Mesenchymal stem cell (in vitro differentiated cells and primary cell): ENCODE data around the gene ATP1A4.
A peak's percentile ranks its signal among the peaks of the same experiment; 100 is the strongest.

Source experiments
- DNase-seq: peaks from one replicate; pipeline ENCODE4 v3.0.0-alpha.2; 2013
- H2AFZ ChIP-seq: one replicate; pipeline ENCODE4 v1.6.1; 2013; ENCODE audit warnings: low read depth, mild to moderate bottlenecking, control low read depth, inconsistent platforms, low read length, moderate library complexity
- H2AK5ac ChIP-seq: 2 replicates; pipeline ENCODE4 v1.6.1; 2013; ENCODE audit warnings: low read length, moderate library complexity, mild to moderate bottlenecking, inconsistent platforms; ENCODE audit not compliant: severe bottlenecking
- H2BK120ac ChIP-seq: one replicate; pipeline ENCODE4 v1.6.1; 2013; ENCODE audit warnings: low read depth, mild to moderate bottlenecking, inconsistent platforms, low read length, moderate library complexity
- H2BK12ac ChIP-seq, 2 experiments: one replicate each; pipeline ENCODE4 v1.6.1; 2013; ENCODE audit warnings: inconsistent platforms in 2 of 2, low read length in 2 of 2, mild to moderate bottlenecking in 2 of 2, moderate library complexity in 2 of 2, control low read depth in 1 of 2
- H2BK15ac ChIP-seq: one replicate; pipeline ENCODE4 v1.6.1; 2013; ENCODE audit warnings: mild to moderate bottlenecking, low read depth, inconsistent platforms; ENCODE audit not compliant: poor library complexity, severe bottlenecking
- H2BK5ac ChIP-seq: 2 replicates; pipeline ENCODE4 v1.6.1; 2013; ENCODE audit warnings: low read depth, mild to moderate bottlenecking, low read length, control low read depth, inconsistent platforms; ENCODE audit not compliant: poor library complexity, severe bottlenecking
- H3K14ac ChIP-seq, 2 experiments: one replicate each; pipeline ENCODE4 v1.6.1; 2013; ENCODE audit warnings: inconsistent platforms in 2 of 2, low read length in 2 of 2, control low read depth in 1 of 2, mild to moderate bottlenecking in 1 of 2, moderate library complexity in 1 of 2
- H3K18ac ChIP-seq, 2 experiments: one replicate each; pipeline ENCODE4 v1.6.1; 2013; ENCODE audit warnings: inconsistent platforms in 2 of 2, low read length in 2 of 2, control low read depth in 1 of 2, low read depth in 1 of 2, mild to moderate bottlenecking in 1 of 2
- H3K23ac ChIP-seq, 2 experiments: one replicate each; pipeline ENCODE4 v1.6.1; 2013; ENCODE audit warnings: inconsistent platforms in 2 of 2, low read length in 2 of 2, mild to moderate bottlenecking in 2 of 2, moderate library complexity in 2 of 2, control low read depth in 1 of 2
- H3K27ac ChIP-seq: 2 replicates; pipeline ENCODE4 v1.5.1; 2013; ENCODE audit warnings: mild to moderate bottlenecking, moderate library complexity, low read length, control low read depth, inconsistent platforms; ENCODE audit not compliant: poor library complexity, severe bottlenecking
- H3K27me3 ChIP-seq, 2 experiments: 2 replicates each; pipeline versions ENCODE4 v1.6.1 to v1.7.0; 2013; ENCODE audit warnings: low read length in 2 of 2, mild to moderate bottlenecking in 2 of 2, moderate library complexity in 2 of 2, control low read depth in 1 of 2, inconsistent platforms in 1 of 2; ENCODE audit not compliant: control insufficient read depth in 1 of 2, insufficient read depth in 1 of 2
- H3K36me3 ChIP-seq, 2 experiments: 2 replicates each; pipeline versions ENCODE4 v1.6.1 to v1.7.0; 2013; ENCODE audit warnings: low read length in 2 of 2, control low read depth in 1 of 2, inconsistent platforms in 1 of 2, low read depth in 1 of 2, mild to moderate bottlenecking in 1 of 2; ENCODE audit not compliant: insufficient read depth in 2 of 2, control insufficient read depth in 1 of 2
- H3K4ac ChIP-seq, 2 experiments: one replicate each; pipeline ENCODE4 v1.6.1; 2013; ENCODE audit warnings: inconsistent platforms in 2 of 2, low read length in 2 of 2, mild to moderate bottlenecking in 2 of 2, moderate library complexity in 2 of 2, control low read depth in 1 of 2, low read depth in 1 of 2
- H3K4me1 ChIP-seq: 2 replicates; pipeline ENCODE4 v1.6.1; 2013; ENCODE audit warnings: low read depth, low read length, control low read depth; ENCODE audit not compliant: control insufficient read depth, insufficient read depth
- H3K4me2 ChIP-seq: 2 replicates; pipeline ENCODE4 v1.6.1; 2013; ENCODE audit warnings: low read length, mild to moderate bottlenecking, inconsistent platforms; ENCODE audit not compliant: poor library complexity, severe bottlenecking
- H3K4me3 ChIP-seq, 2 experiments: 2 replicates each; pipeline versions ENCODE4 v1.5.1 to v1.7.0; 2013; ENCODE audit warnings: low read length in 2 of 2, mild to moderate bottlenecking in 2 of 2, control low read depth in 1 of 2, low read depth in 1 of 2; ENCODE audit not compliant: insufficient read depth in 1 of 2
- H3K79me1 ChIP-seq: replicated peaks from 2 replicates; pipeline ENCODE4 v1.6.1; 2013; ENCODE audit warnings: mild to moderate bottlenecking, control low read depth, low read length, inconsistent platforms; ENCODE audit not compliant: poor library complexity, severe bottlenecking
- H3K9ac ChIP-seq: 2 replicates; pipeline ENCODE4 v1.7.0; 2013; ENCODE audit warnings: mild to moderate bottlenecking, low read length, moderate library complexity
- H3K9me3 ChIP-seq: 2 replicates; pipeline ENCODE4 v1.7.0; 2013; ENCODE audit warnings: mild to moderate bottlenecking, low read length; ENCODE audit not compliant: control insufficient read depth
- H4K8ac ChIP-seq: one replicate; pipeline ENCODE4 v1.6.1; 2013; ENCODE audit warnings: inconsistent platforms, mild to moderate bottlenecking, low read length, moderate library complexity
- H4K91ac ChIP-seq: one replicate; pipeline ENCODE4 v1.6.1; 2013; ENCODE audit warnings: mild to moderate bottlenecking, low read length, inconsistent platforms
- WGBS: methylation state at CpG from one replicate; pipeline ENCODE4 v1.1.7; 2013; ENCODE audit warnings: mixed read lengths; 5-methylcytosine and 5-hydroxymethylcytosine counted together

Gene ATP1A4

GRCh38 chr1:160149233-160149632, 2.2 kb upstream of the ATP1A4 start:
- Histone ChIP-seq H3K9me3 (no peaks in the 10 kb centered on the region), H3K23ac (no peak overlapping the region), H3K14ac (no peak overlapping the region), H2BK12ac (no peak overlapping the region), H2BK5ac (no peak overlapping the region), H3K18ac (no peak overlapping the region), H2AK5ac (no peak overlapping the region), H3K36me3 (no peaks in the 10 kb centered on the region), H4K91ac (no peak overlapping the region), H3K27me3 (peaks cover 4 to 5% of the 10 kb centered on the region in 2 experiments), H2BK15ac (no peak overlapping the region), H3K27ac (no peak overlapping the region), H3K9ac (peak overlapping the region; percentile 79), H3K4me3 (no peak overlapping the region), H2BK120ac (no peak overlapping the region), H4K8ac (no peak overlapping the region), H3K4me2 (no peak overlapping the region), H3K79me1 (no peaks in the 10 kb centered on the region), H3K4me1 (no peaks in the 10 kb centered on the region), H2AFZ (no peak overlapping the region), H3K4ac (no peak overlapping the region)
- DNase-seq: no peak

GRCh38 chr1:160149716-160150115, 1.7 kb upstream of the ATP1A4 start:
- H3K4me1 ChIP-seq: no peaks in the 10 kb centered on the region
- H2BK12ac ChIP-seq: no peak overlapping the region
- no peak overlapping the region for H3K4ac ChIP-seq
- DNase-seq: no peak
- H2AK5ac ChIP-seq: no peak overlapping the region
- no peak overlapping the region for H3K18ac ChIP-seq
- no peak overlapping the region for H2BK120ac ChIP-seq
- H2BK5ac ChIP-seq: no peak overlapping the region
- H2AFZ ChIP-seq: no peak overlapping the region
- peak overlapping the region; percentile 79 for H3K9ac ChIP-seq
- H4K91ac ChIP-seq: no peak overlapping the region
- H2BK15ac ChIP-seq: no peak overlapping the region
- no peaks in the 10 kb centered on the region for H3K79me1 ChIP-seq
- H3K23ac ChIP-seq: no peak overlapping the region
- no peaks in the 10 kb centered on the region for H3K9me3 ChIP-seq
- no peak overlapping the region for H3K27ac ChIP-seq
- no peak overlapping the region for H4K8ac ChIP-seq
- WGBS: 94% methylated on average over 2 of the region's 2 CpGs
- no peaks in the 10 kb centered on the region for H3K36me3 ChIP-seq
- H3K27me3 ChIP-seq: peaks cover 4 to 5% of the 10 kb centered on the region in 2 experiments
- H3K4me2 ChIP-seq: no peak overlapping the region
- H3K14ac ChIP-seq: no peak overlapping the region
- no peak overlapping the region for H3K4me3 ChIP-seq

GRCh38 chr1:160154790-160155189, 3.4 kb downstream of the ATP1A4 start:
- Histone ChIP-seq H3K79me1 (no peaks in the 10 kb centered on the region), H2BK120ac (no peak overlapping the region), H2AK5ac (no peak overlapping the region), H3K4me1 (no peaks in the 10 kb centered on the region), H3K36me3 (no peaks in the 10 kb centered on the region), H2BK12ac (no peak overlapping the region), H3K4me2 (no peak overlapping the region), H2BK5ac (no peak overlapping the region), H3K23ac (no peak overlapping the region), H3K27ac (no peak overlapping the region), H3K9me3 (no peaks in the 10 kb centered on the region), H2AFZ (no peak overlapping the region), H3K27me3 (peaks cover 5 to 11% of the 10 kb centered on the region in 2 experiments), H3K4ac (no peak overlapping the region), H3K14ac (no peak overlapping the region), H3K9ac (no peak overlapping the region), H4K91ac (no peak overlapping the region), H2BK15ac (no peak overlapping the region), H3K18ac (no peak overlapping the region), H4K8ac (no peak overlapping the region), H3K4me3 (no peak overlapping the region)
- WGBS: 89% methylated on average over 3 of the region's 3 CpGs
- no peak for DNase-seq

GRCh38 chr1:160156361-160156760, 5.0 kb downstream of the ATP1A4 start:
- Histone ChIP-seq H4K8ac (no peak overlapping the region), H3K27me3 (peaks cover 5 to 12% of the 10 kb centered on the region in 2 experiments), H3K4ac (no peak overlapping the region), H2AFZ (no peak overlapping the region), H3K27ac (no peak overlapping the region), H2BK12ac (no peak overlapping the region), H3K18ac (no peak overlapping the region), H2BK5ac (no peak overlapping the region), H3K9ac (no peak overlapping the region), H4K91ac (no peak overlapping the region), H3K14ac (no peak overlapping the region), H3K9me3 (no peaks in the 10 kb centered on the region), H3K23ac (no peak overlapping the region), H2BK15ac (no peak overlapping the region), H3K79me1 (no peaks in the 10 kb centered on the region), H2AK5ac (no peak overlapping the region), H3K4me2 (no peak overlapping the region), H2BK120ac (no peak overlapping the region), H3K4me1 (no peaks in the 10 kb centered on the region), H3K36me3 (no peaks in the 10 kb centered on the region), H3K4me3 (no peak overlapping the region)
- DNase-seq: no peak
- 82% methylated on average over 3 of the region's 5 CpGs for WGBS
